Measurements from ENCODE around the gene PPHLN1.

PPHLN1 gene

DNA sequence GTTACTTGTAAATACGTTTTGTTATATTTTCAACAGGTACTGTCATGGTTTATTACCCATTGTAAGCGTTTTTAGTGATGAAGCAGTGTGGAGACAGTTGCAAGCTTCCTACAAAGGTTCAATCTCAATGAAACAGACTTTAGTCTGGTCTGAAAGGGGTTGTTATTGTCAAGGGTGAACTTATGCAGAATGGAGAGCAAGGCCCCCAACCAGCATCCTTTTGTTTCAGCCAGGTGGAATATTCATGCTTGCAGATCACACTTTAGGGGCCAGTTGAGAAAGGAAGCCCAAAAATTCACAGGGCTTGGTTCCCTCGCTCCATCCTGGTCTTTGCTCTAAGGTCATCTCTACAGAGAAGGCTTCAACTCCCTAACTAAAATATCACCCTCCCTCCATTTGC is 159.9 kb downstream of the PPHLN1 start:
- no peak for DNase-seq

DNA sequence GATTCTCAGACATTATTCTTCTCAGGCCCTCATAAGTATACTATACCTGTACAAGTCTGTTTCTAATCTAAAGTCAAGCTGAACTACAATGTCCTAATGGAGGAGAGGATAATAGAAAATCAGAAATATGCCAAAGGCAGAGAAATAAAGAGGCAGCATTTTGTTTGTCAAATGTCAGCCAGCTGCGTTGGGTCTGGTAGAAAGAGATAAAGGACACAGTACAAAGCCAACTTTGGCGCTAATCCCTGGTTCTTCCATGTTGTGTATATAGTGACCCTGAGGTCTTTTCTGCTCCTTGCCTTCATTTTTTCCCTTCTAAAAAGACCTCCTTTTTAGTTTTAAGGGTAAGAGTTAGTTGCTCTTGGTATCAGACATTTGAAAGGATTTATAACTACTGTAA is 160.4 kb downstream of the PPHLN1 start:
- DNase-seq: no peak

DNA sequence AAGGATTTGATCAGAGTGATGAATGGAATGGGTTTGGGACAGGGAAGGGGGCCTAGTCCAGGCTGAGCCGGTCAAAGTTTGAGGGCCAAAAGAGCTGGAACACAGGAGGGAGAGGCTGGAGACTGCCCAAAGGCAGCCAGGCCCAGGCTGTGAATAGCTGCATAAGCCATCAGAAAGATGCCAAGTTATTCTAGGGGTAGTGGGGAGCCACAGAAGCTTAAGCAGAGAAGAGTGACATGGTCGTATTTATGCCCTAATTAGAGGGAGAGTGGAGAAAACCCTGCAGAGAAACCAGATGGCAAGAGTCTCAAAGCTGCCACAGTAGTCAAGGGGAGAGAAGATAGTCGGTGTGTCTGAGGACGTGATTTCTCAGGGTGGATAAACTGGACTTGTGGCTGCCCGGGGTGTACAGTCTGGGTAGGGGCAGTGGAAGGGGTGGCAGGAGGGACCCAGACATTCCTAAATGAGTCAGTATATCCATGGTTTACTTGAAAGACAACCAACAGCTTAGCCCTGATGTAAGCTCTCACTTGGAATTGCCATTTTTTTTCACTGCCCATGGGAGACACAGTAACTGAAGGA is 164.4 kb downstream of the PPHLN1 start:
- DNase-seq: no peak

All from activated CD8-positive, alpha-beta memory T cell treated with anti-CD3 and anti-CD28 coated beads, Interleukin-2, amount 50 U/mL, for 4 hours (primary cell).